Endodermal cell (in vitro differentiated cells): ENCODE measurements around the gene ST6GALNAC2. TPM values are rescaled to one million over a fixed set of nuclear protein-coding genes. Genes with fewer than 3 reads are reported as not detected.
A peak's percentile ranks its signal among the peaks of the same experiment; 100 is the strongest.

ENCODE experiments used
- DNase-seq: peaks from one replicate; pipeline ENCODE4 v3.0.0-alpha.2; 2017
- H3K27ac ChIP-seq: 2 replicates; pipeline ENCODE4 v1.5.1; 2013; ENCODE audit warnings: mild to moderate bottlenecking, low read depth, low read length, moderate library complexity
- H3K27me3 ChIP-seq: 2 replicates; pipeline ENCODE4 v1.6.1; 2013; ENCODE audit warnings: mild to moderate bottlenecking, low read length, moderate library complexity; ENCODE audit not compliant: insufficient read depth, control insufficient read depth, poor library complexity, severe bottlenecking
- H3K36me3 ChIP-seq: 2 replicates; pipeline ENCODE4 v1.7.0; 2013; ENCODE audit warnings: mild to moderate bottlenecking, low read length, moderate library complexity; ENCODE audit not compliant: control insufficient read depth, insufficient read depth
- H3K4me1 ChIP-seq: one replicate; pipeline ENCODE4 v1.7.0; 2013; ENCODE audit warnings: low read length; ENCODE audit not compliant: control insufficient read depth, insufficient read depth
- H3K4me3 ChIP-seq: 2 replicates; pipeline ENCODE4 v1.5.1; 2013; ENCODE audit warnings: mild to moderate bottlenecking, low read length, moderate library complexity
- H3K9ac ChIP-seq: 2 replicates; pipeline ENCODE4 v1.6.1; 2013; ENCODE audit warnings: mild to moderate bottlenecking, low read length, moderate library complexity; ENCODE audit not compliant: poor library complexity, severe bottlenecking; ENCODE audit errors: extremely low read depth
- H3K9me3 ChIP-seq: 2 replicates; pipeline ENCODE4 v1.6.1; 2013; ENCODE audit warnings: mild to moderate bottlenecking, low read length, moderate library complexity; ENCODE audit not compliant: control insufficient read depth
- H3K27ac Mint-ChIP-seq: 2 replicates; pipeline ENCODE4 v1.8.0; 2020; ENCODE audit warnings: mixed read lengths
- H3K27me3 Mint-ChIP-seq: 2 replicates; pipeline ENCODE4 v1.8.0; 2021; ENCODE audit warnings: mild to moderate bottlenecking, mixed read lengths; ENCODE audit not compliant: insufficient read depth
- H3K36me3 Mint-ChIP-seq: 2 replicates; pipeline ENCODE4 v1.8.0; 2020; ENCODE audit warnings: low read depth, mixed read lengths
- H3K4me1 Mint-ChIP-seq: 2 replicates; pipeline ENCODE4 v1.8.0; 2020; ENCODE audit warnings: mixed read lengths
- H3K4me3 Mint-ChIP-seq: 2 replicates; pipeline ENCODE4 v1.8.0; 2020; ENCODE audit warnings: mild to moderate bottlenecking, moderate library complexity, mixed read lengths
- H3K9me3 Mint-ChIP-seq: 2 replicates; pipeline ENCODE4 v1.8.0; 2020; ENCODE audit warnings: mild to moderate bottlenecking, mixed read lengths
- WGBS, 2 experiments: methylation state at CpG; one replicate each; pipeline versions ENCODE4 v1.1.5 to v1.1.7; 2013; ENCODE audit warnings: missing lambda C conversion rate in 2 of 2, mixed read lengths in 1 of 2; ENCODE audit not compliant: insufficient coverage in 1 of 2, insufficient read length in 1 of 2; 5-methylcytosine and 5-hydroxymethylcytosine counted together
- total RNA-seq, 2 donors: library from RNA; stranded (reverse); fragmentation: NEBNext Ultra II Directional in 1 of 2; extraction: Animal tissue kit (Norgen Biotek cat#: 25700) in 1 of 2; gene quantifications; 2 replicates in 1 of 2; 3 replicates in 1 of 2; pipeline ENCODE4 v1.2.1, GENCODE V29; 2021
- TF ChIP-seq, protein P1 (sequence below): fragments of 200-600 bp; sonication (generic); conservative IDR thresholded peaks from 2 replicates; pipeline ENCODE4 v1.5.0; 2021; ENCODE audit warnings: antibody characterized with exemption, mild to moderate bottlenecking

ST6GALNAC2 gene
- total RNA-seq, 2 donors from 2014 or later = 15.1 to 26.9 TPM

DNA sequence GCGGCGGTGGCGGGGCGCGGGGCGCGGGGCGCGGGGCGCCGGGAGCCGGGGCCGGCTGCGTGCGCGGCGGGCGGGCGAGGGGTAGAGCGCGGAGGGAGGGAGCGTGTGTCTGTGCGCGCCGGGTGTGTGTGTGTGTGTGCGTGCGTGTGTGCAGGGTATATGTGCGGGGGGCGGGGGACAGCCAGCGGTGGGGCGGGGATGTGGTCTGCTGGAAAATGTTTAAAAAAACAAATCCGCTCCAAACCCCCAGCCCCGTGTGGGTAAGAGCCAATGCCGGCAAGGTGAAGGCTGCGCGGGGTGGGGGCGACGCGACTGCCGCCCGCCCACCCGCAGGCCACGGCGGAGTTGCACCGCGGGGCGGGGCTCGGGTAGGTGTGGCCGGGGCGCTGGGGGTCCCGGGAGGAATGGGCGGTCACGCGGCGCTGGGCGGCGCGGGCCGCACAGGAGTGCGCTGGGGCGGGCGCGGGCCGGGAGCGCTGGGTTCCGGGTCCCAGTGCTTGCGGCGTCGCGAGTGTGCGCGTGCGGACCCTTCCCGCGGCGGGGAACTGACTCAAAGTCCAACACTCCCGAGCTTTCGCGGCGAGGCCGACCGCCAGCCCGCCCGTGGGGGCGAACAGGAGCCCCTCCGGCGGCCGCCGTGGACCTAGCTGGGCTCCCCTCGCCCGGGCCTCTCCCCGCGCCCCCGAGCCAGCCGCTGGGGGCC, 47.9 kb downstream of the ST6GALNAC2 start, which contains the start of gene CYGB:
CYGB (minus strand) TSS at position 132 of the 703 bp plus-strand sequence. CDS start 167 bp downstream, outside the sequence.
- H3K27ac ChIP-seq = no peak within 1 kb of the TSS
- TF ChIP-seq, protein P1, sequence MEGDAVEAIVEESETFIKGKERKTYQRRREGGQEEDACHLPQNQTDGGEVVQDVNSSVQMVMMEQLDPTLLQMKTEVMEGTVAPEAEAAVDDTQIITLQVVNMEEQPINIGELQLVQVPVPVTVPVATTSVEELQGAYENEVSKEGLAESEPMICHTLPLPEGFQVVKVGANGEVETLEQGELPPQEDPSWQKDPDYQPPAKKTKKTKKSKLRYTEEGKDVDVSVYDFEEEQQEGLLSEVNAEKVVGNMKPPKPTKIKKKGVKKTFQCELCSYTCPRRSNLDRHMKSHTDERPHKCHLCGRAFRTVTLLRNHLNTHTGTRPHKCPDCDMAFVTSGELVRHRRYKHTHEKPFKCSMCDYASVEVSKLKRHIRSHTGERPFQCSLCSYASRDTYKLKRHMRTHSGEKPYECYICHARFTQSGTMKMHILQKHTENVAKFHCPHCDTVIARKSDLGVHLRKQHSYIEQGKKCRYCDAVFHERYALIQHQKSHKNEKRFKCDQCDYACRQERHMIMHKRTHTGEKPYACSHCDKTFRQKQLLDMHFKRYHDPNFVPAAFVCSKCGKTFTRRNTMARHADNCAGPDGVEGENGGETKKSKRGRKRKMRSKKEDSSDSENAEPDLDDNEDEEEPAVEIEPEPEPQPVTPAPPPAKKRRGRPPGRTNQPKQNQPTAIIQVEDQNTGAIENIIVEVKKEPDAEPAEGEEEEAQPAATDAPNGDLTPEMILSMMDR = no peak
- no peak within 1 kb of the TSS for H3K27ac Mint-ChIP-seq
- peak; percentile 89 for DNase-seq
- H3K9me3 Mint-ChIP-seq = no peaks in the 10 kb centered on the region
- peak within 1 kb of the TSS; percentile 51 for H3K4me3 Mint-ChIP-seq
- no peak within 1 kb of the TSS for H3K9ac ChIP-seq
- H3K36me3 Mint-ChIP-seq = no peaks in the 10 kb centered on the region
- no peaks in the 10 kb centered on the region for H3K36me3 ChIP-seq
- peak within 1 kb of the TSS; percentile 56 for H3K4me3 ChIP-seq
- no peaks in the 10 kb centered on the region for H3K9me3 ChIP-seq
- H3K4me1 Mint-ChIP-seq = peaks cover 16% of the 10 kb centered on the region
- peaks cover 42% of the 10 kb centered on the region for H3K27me3 ChIP-seq
- H3K4me1 ChIP-seq = peaks cover 13% of the 10 kb centered on the region
- WGBS, 2 experiments = 1 to 4% methylated on average over 5 to 89 of the region's 95 CpGs
- H3K27me3 Mint-ChIP-seq = peaks cover 39% of the 10 kb centered on the region

DNA sequence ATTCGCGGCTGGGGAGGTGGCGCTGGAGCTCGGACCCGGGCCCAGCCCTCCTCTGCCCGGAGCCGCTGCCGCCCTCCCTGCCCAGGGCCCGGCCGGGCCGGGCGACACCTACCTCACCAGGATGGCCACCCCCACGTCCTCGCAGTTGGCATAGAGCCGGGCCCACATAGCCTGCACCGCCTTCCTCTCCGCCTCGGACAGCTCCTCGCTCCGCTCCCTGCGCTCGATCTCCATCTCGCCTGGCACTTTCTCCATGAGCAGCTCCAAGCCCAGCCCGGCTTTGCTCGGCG, 48.4 kb downstream of the ST6GALNAC2 start:
- Mint-ChIP-seq H3K36me3 (no peaks in the 10 kb centered on the region), H3K27me3 (peaks cover 39% of the 10 kb centered on the region), H3K9me3 (no peaks in the 10 kb centered on the region), H3K27ac (no peak overlapping the region), H3K4me3 (peak overlapping the region; percentile 51), H3K4me1 (peaks cover 16% of the 10 kb centered on the region)
- Histone ChIP-seq H3K36me3 (no peaks in the 10 kb centered on the region), H3K4me1 (peaks cover 13% of the 10 kb centered on the region), H3K27me3 (peaks cover 42% of the 10 kb centered on the region), H3K27ac (no peak overlapping the region), H3K4me3 (no peak overlapping the region), H3K9me3 (no peaks in the 10 kb centered on the region), H3K9ac (no peak overlapping the region)
- 6 to 13% methylated on average over 12 to 26 of the region's 26 CpGs for WGBS, 2 experiments
- DNase-seq = no peak
- TF ChIP-seq, protein P1 = no peak

- H3K4me3 Mint-ChIP-seq = peak overlapping the region; percentile 51
- Histone ChIP-seq H3K36me3 (no peaks in the 10 kb centered on the region), H3K9me3 (no peaks in the 10 kb centered on the region), H3K4me3 (no peak overlapping the region), H3K27me3 (peaks cover 42% of the 10 kb centered on the region), H3K4me1 (peaks cover 13% of the 10 kb centered on the region), H3K27ac (no peak overlapping the region), H3K9ac (no peak overlapping the region)
- no peaks in the 10 kb centered on the region for H3K9me3 Mint-ChIP-seq
- no peak for DNase-seq
- WGBS, 2 experiments = 62 to 91% methylated on average over 9 to 25 of the region's 25 CpGs
- peaks cover 39% of the 10 kb centered on the region for H3K27me3 Mint-ChIP-seq
- peaks cover 16% of the 10 kb centered on the region for H3K4me1 Mint-ChIP-seq
- no peak overlapping the region for H3K27ac Mint-ChIP-seq
- no peaks in the 10 kb centered on the region for H3K36me3 Mint-ChIP-seq
- TF ChIP-seq, protein P1 = no peak
These were observed 49.0 kb downstream of the ST6GALNAC2 start for GRCh38 chr17:76536511-76537287.
